GM19467 (cell line): ENCODE measurements around the gene KLHL40.
A peak's percentile ranks its signal among the peaks of the same experiment; 100 is the strongest.

Source experiments
- ATAC-seq: cut with Tn5 transposase; IDR thresholded peaks from one replicate; pipeline ENCODE4 v1.9.1; 2021; ENCODE audit warnings: mild to moderate bottlenecking, moderate library complexity; ENCODE audit not compliant: unreplicated experiment

Gene KLHL40

DNA sequence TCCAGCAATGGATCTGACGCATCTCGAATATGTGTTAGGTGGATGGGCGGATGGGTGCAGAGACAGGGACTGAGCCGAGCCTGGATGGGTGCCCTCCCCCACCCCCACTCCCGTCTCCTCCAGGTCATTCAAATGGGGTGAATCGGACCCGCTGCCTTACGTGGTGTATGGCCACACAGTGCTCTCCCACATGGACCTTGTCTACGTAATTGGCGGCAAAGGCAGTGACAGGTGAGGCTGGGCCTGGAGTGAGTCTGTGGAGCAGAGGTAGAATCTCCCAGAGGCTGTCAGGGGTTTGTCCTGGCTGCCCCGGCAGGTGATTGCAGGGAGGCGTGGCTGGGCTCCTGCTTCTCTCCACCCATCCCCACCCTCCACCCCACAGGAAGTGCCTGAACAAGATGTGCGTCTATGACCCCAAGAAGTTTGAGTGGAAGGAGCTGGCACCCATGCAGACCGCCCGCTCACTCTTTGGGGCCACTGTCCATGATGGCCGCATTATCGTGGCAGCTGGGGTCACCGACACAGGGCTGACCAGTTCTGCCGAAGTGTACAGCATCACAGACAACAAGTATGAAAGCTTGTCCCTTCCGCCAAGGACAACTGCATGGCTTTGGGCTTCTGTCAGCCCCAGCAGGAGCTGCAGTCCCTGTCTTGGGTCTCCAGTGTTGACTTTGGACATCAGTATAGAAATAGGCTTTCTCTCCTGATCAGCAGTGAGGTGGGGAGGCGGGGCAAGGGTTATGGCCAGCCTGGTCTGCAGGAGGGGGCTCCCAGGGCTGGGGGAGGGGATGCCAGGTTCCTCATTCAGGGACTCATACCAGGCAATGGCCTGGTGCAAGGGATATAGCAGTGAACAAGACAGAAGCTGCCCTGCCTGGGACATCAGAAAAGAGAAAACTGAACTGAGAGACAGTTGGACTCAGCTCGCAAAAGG is 3.4 kb downstream of the KLHL40 start:
- no peak for ATAC-seq

DNA sequence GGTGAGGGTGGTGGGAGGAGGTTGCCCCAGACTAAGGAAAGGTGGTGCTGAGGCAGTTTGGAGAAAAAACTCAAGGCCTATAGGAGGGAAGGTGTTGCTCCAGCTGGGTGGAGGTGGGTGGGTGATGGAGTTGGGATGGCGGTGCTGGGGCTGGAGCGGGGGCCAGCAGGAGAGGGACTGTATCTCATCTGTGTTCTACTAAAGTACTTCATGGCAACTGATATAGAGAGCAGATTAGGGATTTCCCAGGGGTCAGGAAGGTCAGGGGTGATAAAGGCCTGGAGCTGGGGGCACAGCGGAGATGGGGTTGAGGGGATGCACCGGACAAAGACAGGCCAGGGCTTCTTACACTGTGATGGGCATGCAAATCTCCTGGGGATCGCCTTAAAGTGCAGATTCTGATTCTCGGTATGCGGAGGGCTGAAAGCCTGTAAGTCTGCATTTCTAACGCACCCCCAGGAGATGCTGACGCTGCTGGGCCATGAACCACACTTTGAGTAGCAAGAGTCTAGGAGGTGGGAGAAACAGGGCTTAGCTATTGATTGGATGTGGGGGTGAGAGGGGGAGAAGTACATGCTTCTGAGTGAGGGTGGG is 4.2 kb downstream of the KLHL40 start:
- no peak for ATAC-seq

DNA sequence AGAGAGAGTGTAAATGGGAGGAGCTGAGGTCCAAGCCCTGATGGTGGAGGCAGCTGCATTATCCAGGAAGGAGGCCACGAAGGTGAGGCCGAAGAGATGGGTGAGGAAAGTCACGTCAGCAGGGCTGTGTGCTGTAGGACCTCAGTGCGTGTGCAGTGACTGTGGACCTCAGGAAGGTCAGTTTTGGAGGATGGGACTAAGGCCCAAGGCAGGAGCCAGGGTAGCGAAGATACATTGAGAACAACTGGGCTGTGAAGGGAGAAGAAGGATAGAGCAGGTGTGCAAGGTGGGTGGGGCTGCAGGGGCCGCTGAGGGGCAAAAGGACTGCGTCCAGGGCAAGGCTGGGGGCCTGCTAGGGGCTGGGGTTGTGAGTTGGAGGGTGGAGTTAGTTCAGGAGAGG is 4.9 kb downstream of the KLHL40 start:
- no peak for ATAC-seq

DNA sequence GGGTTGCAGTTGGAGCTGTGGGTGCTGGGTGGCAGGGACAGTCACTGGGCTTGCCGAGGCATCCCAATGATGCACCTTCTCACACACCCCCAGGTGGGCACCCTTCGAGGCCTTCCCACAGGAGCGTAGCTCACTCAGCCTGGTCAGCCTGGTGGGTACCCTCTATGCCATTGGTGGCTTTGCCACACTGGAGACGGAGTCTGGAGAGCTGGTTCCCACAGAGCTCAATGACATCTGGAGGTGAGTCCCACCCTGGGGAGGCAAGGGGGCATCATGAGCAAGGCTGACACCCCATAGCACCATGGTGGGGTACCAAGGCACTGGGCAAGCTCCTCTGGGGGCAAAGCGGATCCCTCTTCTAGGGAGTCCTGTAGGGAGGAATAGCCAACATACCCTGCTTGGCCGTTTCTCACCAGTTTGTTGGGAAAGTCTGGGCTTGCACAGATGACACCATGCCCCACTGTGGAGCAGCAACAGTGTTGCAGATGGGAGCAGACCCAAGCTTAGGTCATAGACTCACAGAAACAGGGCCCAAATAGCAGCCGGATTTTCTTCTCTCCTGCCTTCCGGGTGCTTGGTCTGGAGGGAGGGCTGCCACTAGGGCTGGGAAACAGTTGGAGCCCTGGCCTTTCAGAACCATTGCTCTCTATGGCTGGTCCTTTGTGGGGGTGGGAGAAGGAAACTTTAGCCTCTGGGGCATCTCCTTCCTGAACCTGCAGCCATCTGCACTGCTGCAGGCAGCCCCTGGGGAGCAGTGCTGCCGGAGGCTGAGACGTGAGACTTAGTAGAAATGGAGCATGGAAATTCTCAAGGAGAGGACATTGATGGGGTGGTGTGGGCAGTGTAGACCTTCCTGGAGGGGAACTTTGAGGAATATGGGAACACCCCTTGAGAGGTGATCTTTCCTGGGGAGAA is 5.7 kb downstream of the KLHL40 start:
- no peak for ATAC-seq

DNA sequence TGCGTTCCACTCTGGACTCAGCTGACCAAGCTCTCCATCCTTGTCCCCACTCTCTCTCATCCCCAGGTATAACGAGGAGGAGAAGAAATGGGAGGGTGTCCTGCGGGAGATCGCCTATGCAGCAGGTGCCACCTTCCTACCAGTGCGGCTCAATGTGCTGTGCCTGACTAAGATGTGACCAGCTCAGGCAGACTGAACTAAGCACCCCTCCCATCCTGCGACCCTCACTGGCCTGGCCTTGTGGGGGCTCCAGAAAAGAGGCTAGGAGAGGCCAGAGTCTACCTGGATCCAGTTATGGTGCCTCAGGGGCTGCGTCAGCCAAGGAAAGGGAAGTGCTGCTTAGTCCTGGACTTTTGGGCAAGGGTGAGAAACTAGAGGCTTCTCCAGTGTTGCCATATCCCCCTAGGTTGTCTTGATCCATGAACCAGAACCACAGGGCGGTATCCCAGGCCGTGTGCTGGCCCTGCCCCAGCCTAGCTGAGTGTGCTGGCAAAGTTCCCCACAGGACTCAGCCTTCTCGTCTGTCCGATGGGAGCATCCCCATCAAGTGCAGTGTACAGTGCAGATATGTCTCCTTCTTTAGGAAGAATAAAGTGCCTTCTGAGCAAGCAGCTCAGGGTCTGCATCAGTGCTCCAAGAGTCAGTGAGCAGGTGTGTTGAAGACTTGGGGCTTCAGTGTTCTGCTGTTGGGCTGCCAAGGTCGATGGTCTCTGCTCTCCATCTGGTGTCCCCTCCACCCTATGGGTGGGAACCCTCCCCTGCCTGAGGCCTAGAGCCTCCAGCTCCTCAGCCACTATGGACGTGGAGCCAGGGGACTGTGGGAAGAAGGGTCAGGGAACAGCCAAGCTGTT is 6.7 kb downstream of the KLHL40 start:
- no peak for ATAC-seq

DNA sequence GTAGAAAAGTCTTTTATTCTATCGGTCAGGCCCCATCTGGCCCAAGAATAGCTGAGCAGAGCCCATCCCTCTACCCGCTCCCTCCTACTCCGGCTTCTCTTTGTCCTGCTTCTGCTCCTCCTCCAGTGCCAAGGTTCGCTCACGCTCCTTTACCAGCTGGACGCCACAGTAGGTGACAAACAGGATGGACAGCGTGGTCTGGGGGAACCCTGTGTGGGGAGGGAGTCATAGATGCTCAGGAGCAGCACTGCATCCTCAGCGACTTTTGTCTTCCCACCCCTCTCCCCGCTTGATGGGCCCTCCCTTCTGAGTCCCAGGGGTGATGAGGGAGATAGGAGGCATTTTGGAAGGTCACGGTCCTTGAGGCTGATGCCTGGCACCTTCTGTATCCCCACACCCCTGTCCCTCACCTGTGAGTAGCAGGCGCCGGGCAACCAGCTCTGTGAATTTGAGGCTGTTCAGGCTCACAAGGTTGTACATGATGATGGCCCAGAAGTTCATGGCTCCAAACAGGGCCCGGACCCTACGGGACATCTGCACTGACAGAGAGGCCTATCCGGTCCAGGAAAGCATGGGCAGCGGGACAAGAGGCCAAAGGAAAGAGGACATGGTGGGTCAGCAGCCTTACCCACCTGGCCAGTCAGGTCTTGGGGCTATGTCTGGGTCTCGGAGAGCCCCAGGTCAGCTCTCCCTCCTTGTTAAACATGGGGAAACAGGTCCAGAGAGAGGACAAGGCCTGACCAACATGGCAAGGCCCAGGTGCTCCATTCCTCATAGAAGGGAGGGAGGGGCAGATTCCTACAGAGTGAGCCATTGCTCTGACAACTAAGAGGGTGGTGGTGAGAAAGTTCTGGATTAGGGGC is 7.6 kb downstream of the KLHL40 start:
- no peak for ATAC-seq

DNA sequence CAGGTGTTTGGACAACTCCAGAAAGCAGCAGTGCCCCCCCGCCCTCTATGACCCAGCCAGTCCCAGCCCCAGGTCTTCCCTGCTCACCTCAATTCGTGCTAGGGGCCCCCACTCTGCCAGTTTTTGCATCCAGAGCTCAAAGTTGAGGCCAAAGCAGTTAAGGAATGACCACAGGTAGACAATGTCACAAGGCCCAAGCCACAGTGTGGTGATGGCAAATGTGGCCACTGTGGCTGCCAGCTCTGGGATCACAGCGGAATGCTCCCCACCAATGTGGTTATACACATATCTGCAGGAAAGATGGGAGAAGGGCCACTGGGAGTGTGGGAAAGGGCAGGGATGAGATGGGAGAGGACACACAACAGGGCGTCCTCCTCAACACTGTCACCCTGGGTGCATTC is 8.2 kb downstream of the KLHL40 start:
- ATAC-seq: no peak

DNA sequence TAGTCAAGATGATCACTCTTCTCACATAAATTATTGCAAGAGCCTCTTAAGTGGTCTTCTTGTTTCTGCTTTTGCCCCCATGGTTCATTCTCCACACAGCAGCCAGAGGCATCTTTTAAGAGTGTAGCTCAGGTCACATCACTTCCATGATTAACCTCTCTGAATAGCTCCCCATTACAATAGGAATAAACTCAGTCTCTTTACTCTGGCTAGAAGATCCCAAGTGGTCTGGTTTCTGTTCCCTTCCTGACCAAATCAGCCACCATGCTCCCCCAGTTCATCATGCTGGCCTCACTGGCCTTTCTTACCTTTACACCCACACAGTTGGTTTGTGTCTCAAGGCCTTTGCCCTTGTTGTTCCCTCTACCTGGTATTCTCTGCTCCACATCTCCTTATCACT is 9.0 kb downstream of the KLHL40 start:
- ATAC-seq: no peak

DNA sequence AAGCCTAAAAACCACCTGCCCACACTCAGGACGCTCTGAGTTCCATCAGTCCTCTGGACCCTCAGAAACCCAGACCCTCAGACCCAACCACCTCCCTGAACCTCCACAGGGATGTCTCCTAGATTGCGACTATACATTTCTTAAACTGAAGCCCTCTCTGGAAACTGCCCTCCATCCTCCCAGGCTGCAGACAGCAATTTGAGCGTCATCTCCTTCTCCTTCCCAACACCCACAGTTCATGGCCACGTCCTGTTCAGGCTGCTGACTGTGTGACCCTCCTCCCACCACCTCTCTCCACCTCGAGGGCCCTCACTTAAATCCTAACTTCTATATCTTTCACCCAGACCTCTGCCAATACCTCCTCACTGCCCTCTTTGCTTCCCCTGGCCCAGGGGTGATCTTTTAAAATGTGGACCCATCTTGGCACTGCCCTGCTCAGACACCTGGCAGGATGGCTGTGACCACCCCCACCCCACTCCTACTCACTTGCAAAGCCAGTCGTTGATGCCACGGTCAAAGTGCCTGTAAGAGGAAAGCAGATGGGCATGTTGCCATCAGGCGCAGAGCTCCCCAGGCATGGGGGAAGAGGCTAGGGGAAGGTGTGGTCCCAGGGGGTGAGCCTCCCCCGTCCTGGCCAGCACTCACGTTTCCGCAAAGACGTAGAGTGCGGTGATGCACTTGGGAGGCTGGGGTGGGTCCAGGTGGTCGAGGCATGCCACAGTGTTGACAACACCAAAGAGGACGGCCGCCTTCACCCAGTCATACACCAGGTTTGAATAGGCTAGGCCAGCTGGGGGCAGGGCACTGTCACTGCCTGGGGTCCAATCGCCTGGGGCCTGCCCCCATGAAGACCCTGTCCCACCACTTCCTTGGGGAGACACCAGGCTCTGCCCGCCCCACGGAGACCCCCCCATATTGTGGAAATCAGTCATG is 11.3 kb downstream of the KLHL40 start:
- ATAC-seq: no peak

DNA sequence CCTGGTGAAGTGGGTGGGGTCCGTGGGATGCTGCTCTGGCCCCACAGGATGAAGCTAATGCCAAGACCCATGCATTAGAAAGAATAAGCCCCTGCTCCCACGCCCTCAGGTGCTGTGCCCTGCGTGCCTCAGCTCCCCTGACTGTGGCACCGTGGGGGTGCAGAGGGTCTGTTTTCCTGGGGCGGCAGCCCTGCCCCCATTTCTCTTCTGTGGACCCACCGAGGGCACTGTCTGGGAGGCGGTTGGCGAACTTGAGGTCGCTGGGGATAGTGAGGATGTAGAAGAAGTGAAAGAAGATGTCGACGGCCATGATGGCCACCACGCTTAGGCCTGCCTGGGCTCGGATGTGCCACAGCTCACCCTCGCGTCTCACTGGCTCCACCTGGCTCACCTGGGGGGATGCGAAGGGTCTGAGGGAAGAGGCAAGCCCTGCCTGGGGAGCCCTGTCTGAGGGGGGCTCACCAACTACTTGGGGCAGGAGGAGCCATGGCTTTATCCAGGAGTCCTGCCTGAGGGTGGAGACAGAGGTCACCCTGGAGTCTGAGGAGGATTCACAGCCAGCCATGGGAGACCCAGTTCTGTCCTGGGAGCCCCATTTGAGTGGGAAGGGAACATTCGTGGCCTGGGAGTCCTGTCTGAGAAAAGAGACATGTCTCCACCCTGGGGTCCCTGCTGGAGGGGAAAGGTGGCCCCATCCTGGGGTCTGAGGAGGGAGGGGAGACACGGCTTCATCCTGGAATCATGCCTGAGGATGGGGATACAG is 12.1 kb downstream of the KLHL40 start:
- no peak for ATAC-seq

DNA sequence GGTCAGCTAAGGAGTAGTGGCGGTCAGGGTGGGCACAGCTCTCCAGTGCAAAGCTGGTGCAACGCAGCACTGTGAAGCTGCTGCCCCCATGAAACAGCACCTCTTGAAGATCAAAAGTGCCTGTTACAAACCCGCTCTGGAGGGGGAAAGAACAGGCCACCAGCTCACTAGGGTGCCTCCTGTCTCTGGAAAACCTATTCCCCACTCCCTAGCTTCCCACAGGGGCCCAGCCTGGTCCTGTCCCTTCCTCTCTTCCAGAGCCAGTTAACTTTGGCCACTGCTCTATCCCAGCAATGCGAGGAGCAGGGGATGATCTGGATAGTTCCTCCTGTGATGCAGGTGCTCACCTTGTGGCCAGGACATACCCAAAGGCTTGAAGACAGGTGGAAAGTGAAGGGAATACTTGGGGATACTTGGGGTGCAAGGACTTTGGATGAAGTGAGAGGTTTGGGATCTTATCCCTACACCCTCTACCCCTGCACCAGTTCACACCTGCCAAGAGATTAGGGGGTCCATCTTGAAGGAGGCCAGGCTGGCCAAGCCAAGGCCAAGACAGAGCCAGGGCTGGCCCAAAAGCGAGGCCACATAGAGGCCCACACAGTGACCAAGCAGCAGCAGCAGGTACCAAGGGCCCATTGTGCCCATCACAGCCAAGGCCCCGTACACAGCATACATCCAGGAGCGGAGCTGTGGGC is 13.0 kb downstream of the KLHL40 start:
- no peak for ATAC-seq

DNA sequence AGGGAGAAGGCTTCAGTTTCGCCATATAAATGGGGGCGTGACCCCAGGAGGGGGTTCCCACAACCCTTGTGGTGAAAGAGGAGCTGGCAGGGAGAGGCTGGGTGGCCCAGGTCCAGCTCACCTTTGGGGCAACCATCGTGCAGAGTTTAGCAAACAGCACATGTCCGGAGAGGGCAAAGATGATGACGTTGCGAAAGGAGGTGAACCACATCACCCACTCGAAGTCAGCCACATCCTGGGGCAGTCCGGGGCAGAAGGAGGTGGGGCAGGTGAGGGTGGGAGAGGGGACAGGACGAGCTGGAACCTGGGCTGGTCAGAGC is 13.5 kb downstream of the KLHL40 start:
- ATAC-seq: no peak

DNA sequence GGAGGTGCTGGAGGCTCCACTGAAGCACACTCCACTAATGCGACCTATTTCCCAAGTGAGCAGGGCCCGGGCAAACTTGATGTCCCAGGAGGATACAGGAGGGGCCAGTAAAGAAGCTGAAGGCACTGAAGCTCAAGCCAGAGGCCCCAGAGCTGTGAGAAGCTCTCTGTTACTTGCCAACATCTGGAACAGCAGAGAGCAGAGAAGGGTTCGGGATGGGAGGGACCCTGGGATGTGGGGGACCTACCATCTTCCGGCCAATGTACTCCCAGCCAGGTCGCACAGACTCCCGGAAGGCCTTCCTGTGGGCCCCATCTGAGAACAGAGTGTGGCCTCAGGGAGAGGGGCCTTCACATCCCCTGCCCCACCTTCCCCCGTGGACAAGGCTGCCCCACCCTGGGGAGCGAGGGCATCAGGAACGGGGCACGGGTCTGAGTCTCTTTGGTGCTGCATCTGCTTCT is 14.2 kb downstream of the KLHL40 start:
- no peak for ATAC-seq

DNA sequence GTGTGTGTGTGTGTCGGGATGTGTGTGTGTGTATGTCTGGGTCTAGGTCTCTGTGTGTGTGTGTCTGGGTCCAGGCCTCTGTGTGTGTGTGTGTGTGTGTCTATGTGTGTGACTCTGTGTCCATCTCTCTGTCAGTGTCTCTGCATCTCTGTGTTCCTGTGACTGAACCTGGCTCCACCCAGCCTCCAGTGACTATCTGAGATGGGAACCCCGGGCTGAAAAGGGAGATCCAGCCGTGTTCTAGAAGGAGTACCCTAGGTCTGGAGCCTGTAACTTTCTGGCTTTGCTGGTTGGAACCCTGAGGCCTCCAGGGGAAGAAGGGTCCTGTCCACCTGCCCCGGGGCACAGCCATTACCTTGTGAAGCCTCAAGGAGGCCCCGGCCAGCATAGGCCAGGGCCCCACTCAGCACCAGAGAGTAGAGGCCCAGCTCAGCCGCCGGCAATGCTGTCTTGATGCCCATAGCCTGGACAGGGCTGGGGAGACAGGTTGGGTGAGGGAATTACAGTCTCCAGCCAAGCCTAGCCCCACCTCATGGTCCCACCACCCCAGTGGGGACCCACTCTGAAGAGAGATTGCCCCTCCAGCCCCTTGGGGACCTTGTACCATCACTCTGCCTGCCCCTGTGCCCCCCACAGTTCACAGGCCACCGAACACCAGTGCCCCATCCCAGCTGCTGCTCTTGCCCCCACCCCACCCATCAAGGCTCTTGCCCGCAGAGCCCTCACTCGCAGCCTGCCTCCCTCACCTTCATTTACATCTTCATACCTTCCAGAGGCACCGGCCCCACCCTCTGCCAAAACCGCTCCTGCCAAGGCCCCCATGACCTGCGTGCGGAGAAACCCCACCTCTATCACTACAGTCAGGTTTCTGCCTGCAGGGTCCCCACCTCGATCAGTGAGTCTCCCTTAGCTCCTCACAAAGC is 15.3 kb downstream of the KLHL40 start:
- ATAC-seq: no peak

DNA sequence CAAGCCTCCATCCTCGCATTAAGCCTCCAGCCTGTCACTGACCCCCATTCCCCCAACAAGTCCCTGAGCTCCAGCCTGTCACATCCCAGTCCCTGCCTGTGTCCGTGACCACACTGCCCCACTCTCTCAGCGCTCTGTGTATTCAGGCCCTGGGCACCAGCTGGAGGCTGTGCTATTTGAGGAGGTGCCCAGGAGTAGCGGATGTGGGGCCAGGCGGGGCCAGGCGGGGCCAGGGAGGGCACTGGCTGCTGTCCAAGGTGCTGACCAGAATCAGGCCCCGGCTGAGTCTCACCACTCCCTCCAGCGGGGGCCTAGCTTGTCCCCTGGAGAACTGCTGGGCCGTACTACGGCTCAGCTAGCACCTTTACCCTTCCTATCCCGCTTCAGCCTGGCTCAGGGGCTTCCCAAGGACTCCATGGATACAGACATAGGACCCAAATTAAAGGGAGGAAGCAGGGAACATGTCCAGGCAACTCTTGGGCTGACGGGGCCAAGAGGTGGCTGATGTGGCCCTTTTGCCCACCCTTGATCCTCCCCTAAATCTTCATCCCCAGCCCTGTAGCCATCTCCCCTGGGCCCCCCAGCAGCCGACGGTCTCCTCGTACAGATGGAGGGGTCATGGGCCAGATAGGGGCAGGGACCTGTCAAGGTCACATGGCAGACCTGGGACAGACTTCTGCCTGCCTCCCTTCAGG is 16.2 kb downstream of the KLHL40 start:
- peak; percentile 57 for ATAC-seq
